ENCODE results near the gene GALNS. TPM values are rescaled to one million over a fixed set of nuclear protein-coding genes. Genes with fewer than 3 reads are reported as not detected.

GALNS gene
- total and polyA plus RNA-seq, 2 of the 13 experiments (the other 11 are each of a cell fraction or from before 2014, with no cell fraction given) = 9.2 to 9.8 TPM

GRCh38 chr16:88839026-88839529 is 17.7 kb downstream of the GALNS start (continued):
- TF ChIP-seq UBTF (CRISPR knock-in tag; IDR thresholded peaks at IDR 0.05) (peak; percentile 82), HBP1 (CRISPR knock-in tag; IDR thresholded peaks at IDR 0.05; ENCODE audit: low read depth) (no peak), SYNCRIP (IDR thresholded peaks at IDR 0.05; ENCODE audit: insufficient read depth, low read depth, low read length) (no peak), YY1 (IDR thresholded peaks at IDR 0.05; ENCODE audit: insufficient read depth, insufficient replicate concordance, low read depth, low read length) (peak; percentile 32), ZNF256 (CRISPR knock-in tag; conservative IDR thresholded peaks at IDR 0.05) (no peak), CBX1 (IDR thresholded peaks at IDR 0.05; ENCODE audit: low read depth) (peak; percentile 83), ZNF543 (CRISPR knock-in tag; IDR thresholded peaks at IDR 0.05) (peak; percentile 66; the same call in 1 of the 2 replicates), NFRKB (IDR thresholded peaks at IDR 0.05) (no peak), TFAP4 (IDR thresholded peaks at IDR 0.05; ENCODE audit: borderline replicate concordance, low read depth) (no peak), ZNF772 (CRISPR knock-in tag; IDR thresholded peaks at IDR 0.05) (no peak), PLRG1 (conservative IDR thresholded peaks at IDR 0.05) (no peak), ATRX (CRISPR knock-in tag; IDR thresholded peaks at IDR 0.05; ENCODE audit: borderline replicate concordance) (no peak), TEAD3 (CRISPR knock-in tag; optimal IDR thresholded peaks at IDR 0.05; ENCODE audit: borderline replicate concordance) (peak; percentile 48), ZNF235 (CRISPR knock-in tag; IDR thresholded peaks at IDR 0.05; ENCODE audit: borderline replicate concordance) (no peak), ZBTB3 (CRISPR knock-in tag; IDR thresholded peaks at IDR 0.05; ENCODE audit: borderline replicate concordance, low read depth) (no peak), RXRB (CRISPR knock-in tag; IDR thresholded peaks at IDR 0.05; ENCODE audit: borderline replicate concordance) (no peak), ZNF562 (CRISPR knock-in tag; IDR thresholded peaks at IDR 0.05; ENCODE audit: borderline replicate concordance) (no peak), ZNF577 (CRISPR knock-in tag; IDR thresholded peaks at IDR 0.05; ENCODE audit: borderline replicate concordance, low read depth) (no peak)
- TF ChIP-seq, protein P1, sequence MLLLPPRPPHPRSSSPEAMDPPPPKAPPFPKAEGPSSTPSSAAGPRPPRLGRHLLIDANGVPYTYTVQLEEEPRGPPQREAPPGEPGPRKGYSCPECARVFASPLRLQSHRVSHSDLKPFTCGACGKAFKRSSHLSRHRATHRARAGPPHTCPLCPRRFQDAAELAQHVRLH (CRISPR knock-in tag; IDR thresholded peaks at IDR 0.05; ENCODE audit: borderline replicate concordance, low read depth) = 0 out of 2 replicates have a peak, but pooled peaks have one; percentile 45
- TF ChIP-seq, protein P2, sequence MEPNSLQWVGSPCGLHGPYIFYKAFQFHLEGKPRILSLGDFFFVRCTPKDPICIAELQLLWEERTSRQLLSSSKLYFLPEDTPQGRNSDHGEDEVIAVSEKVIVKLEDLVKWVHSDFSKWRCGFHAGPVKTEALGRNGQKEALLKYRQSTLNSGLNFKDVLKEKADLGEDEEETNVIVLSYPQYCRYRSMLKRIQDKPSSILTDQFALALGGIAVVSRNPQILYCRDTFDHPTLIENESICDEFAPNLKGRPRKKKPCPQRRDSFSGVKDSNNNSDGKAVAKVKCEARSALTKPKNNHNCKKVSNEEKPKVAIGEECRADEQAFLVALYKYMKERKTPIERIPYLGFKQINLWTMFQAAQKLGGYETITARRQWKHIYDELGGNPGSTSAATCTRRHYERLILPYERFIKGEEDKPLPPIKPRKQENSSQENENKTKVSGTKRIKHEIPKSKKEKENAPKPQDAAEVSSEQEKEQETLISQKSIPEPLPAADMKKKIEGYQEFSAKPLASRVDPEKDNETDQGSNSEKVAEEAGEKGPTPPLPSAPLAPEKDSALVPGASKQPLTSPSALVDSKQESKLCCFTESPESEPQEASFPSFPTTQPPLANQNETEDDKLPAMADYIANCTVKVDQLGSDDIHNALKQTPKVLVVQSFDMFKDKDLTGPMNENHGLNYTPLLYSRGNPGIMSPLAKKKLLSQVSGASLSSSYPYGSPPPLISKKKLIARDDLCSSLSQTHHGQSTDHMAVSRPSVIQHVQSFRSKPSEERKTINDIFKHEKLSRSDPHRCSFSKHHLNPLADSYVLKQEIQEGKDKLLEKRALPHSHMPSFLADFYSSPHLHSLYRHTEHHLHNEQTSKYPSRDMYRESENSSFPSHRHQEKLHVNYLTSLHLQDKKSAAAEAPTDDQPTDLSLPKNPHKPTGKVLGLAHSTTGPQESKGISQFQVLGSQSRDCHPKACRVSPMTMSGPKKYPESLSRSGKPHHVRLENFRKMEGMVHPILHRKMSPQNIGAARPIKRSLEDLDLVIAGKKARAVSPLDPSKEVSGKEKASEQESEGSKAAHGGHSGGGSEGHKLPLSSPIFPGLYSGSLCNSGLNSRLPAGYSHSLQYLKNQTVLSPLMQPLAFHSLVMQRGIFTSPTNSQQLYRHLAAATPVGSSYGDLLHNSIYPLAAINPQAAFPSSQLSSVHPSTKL (CRISPR knock-in tag; IDR thresholded peaks at IDR 0.05) = no peak
- TF ChIP-seq, protein P3, sequence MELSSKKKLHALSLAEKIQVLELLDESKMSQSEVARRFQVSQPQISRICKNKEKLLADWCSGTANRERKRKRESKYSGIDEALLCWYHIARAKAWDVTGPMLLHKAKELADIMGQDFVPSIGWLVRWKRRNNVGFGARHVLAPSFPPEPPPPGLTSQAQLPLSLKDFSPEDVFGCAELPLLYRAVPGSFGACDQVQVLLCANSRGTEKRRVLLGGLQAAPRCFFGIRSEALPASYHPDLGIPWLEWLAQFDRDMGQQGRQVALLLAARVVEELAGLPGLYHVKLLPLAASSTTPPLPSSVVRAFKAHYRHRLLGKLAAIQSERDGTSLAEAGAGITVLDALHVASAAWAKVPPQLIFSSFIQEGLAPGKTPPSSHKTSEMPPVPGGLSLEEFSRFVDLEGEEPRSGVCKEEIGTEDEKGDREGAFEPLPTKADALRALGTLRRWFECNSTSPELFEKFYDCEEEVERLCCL (CRISPR knock-in tag; IDR thresholded peaks at IDR 0.05; ENCODE audit: borderline replicate concordance) = no peak
